ENCODE measurements around the gene TMEM235.

TMEM235 gene

GRCh38 chr17:78247304-78247703, 15.9 kb downstream of the TMEM235 start:
- H3K4me3 ChIP-seq (ENCODE audit: low read depth, low read length): no peak overlapping the region
- no peak for DNase-seq (ENCODE audit: low read depth)
- TF ChIP-seq CTCF (IDR thresholded peaks at IDR 0.05; ENCODE audit: low read depth, low read length, missing control alignments): no peak

DNA sequence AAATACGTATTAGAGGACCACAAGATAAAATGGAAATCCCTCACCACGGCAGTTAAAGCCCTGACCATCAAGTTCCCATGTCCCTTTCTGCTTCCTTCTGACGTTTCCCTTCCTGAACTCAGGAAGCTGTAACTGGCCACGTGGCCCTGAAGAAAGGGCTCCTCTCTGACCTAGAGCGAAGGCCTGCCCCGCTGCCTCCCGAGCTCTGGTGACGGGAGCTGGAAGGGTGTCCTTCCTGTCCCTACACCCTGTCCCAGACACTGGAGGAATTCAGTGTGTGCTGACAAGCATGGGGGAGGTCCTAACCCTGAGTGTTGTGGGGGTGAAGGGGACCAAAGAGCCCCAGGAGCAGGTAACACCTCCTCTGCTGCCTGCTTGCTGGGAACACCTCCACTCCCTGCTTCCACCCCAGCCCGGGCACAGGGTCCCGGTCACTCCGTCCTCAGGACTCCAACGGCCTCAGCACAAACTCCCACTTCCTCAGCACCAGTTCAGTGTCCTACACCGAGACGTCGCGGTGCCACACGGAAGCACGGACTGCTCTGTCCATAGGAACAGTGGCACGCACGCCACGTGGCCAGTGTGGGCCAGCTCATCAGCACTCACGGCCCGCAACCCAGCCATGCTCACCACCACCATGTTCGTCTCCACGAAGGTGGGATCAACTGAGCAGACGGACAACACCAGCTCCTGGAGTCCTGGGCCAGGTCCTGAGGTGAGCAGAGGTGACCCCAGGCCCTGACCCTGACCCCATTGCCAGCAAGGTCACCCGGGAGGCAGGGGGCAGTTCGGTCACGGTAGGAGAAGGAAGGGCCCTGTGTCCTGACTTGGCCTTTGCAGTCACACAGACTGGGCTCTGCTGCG, 16.9 kb downstream of the TMEM235 start:
- no peak for DNase-seq (ENCODE audit: low read depth)
- no peak overlapping the region for H3K4me3 ChIP-seq (ENCODE audit: low read depth, low read length)
- TF ChIP-seq CTCF (IDR thresholded peaks at IDR 0.05; ENCODE audit: low read depth, low read length, missing control alignments): no peak

DNA sequence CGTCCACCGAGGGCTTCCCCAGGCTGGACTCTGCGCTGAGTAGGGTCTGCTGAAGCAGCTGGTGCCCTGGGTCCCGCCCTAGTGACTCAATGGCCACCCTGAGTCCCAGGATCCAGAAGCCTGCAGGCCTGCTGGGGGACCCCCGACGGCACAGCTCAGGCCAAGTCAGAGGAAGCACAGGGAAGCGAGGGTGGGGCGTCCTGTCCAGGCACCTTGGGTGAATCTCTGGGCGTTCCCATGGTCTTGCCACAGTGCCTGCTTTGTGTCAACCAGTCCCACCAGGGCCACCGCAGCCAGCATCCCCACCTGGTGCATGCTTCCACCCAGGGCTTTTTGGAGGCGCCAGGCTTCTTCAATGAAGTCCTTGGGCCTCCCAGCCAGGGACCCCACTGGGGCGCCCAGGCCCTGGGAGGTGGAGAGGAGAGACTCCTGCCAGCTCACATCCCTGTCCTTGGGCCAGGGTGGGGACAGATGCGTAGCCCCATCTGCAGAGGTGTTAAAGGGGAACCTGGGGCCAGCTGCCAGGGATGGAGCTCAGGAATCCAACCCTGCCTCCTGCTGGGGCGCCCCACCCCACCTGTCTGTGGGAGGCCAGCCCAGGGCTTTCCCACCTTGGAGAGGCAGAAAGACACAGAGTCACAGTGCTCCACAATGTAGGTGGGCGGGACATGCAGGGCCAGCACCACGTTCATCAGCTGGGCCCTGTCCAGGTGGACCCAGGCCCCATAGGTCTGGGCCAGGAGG, 17.8 kb downstream of the TMEM235 start:
- no peak overlapping the region for H3K4me3 ChIP-seq (ENCODE audit: low read depth, low read length)
- TF ChIP-seq CTCF (IDR thresholded peaks at IDR 0.05; ENCODE audit: low read depth, low read length, missing control alignments): no peak
- DNase-seq (ENCODE audit: low read depth): no peak

- no peak overlapping the region for H3K4me3 ChIP-seq (ENCODE audit: low read depth, low read length)
- no peak for TF ChIP-seq CTCF (IDR thresholded peaks at IDR 0.05; ENCODE audit: low read depth, low read length, missing control alignments)
- DNase-seq (ENCODE audit: low read depth): no peak
Measured at GRCh38 chr17:78249818-78250806, 18.7 kb downstream of the TMEM235 start.

GRCh38 chr17:78250891-78251772, 19.7 kb downstream of the TMEM235 start:
- TF ChIP-seq CTCF (IDR thresholded peaks at IDR 0.05; ENCODE audit: low read depth, low read length, missing control alignments): peak; percentile 99
- H3K4me3 ChIP-seq (ENCODE audit: low read depth, low read length): no peak overlapping the region
- DNase-seq (ENCODE audit: low read depth): peak; percentile 45

DNA sequence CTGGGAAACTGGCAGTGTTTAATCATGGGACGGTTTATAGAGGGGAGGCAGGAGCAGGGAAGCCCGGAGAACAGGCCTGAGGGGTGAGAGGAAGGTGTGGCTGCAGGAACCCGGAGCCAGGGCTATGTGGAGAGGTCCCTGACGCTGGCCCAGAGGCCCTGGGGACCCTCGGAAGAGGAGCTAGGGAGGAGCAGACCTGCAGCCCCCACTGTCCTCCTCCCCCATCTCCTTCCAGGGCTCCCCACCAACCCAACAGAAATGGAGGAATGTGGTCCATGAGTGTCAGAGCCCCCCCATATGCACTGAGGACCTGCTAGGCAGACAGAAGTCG, 20.3 kb downstream of the TMEM235 start:
- no peak for TF ChIP-seq CTCF (IDR thresholded peaks at IDR 0.05; ENCODE audit: low read depth, low read length, missing control alignments)
- no peak for DNase-seq (ENCODE audit: low read depth)
- H3K4me3 ChIP-seq (ENCODE audit: low read depth, low read length): no peak overlapping the region

Measured in GM12864 (cell line).